Panc1 (cell line): ENCODE results near the gene MIER3. TPM values are rescaled to one million over a fixed set of nuclear protein-coding genes. Genes with fewer than 3 reads are reported as not detected.

ENCODE experiments used
- ATAC-seq: fragments of 200-7000 bp; cut with Tn5 transposase; 2 replicates; pipeline ENCODE4 v1.9.1; 2020; ENCODE audit warnings: mild to moderate bottlenecking, moderate library complexity
- BruUV-seq: library from RNA; stranded (reverse); fragments of 400-500 nt; replicated peaks from 2 replicates; lab custom pipeline; 2021; lab: Mats Ljungman, UMichigan
- CTCF ChIA-PET: fragments of 300-600 bp; sonication (Branson Sonifier 250); formaldehyde crosslinking; loops from one replicate; lab custom pipeline; 2022; ENCODE audit warnings: antibody characterized with exemption; lab: Charles Lee
- POLR2A ChIA-PET: fragments of 300-600 bp; sonication (Branson Sonifier 250); formaldehyde crosslinking; loops from one replicate; lab custom pipeline; 2022; ENCODE audit warnings: antibody characterized with exemption; lab: Charles Lee
- DNase-seq: peaks from one replicate; pipeline ENCODE4 v3.0.0-alpha.2; 2010; ENCODE audit warnings: low read depth, low spot score
- H3K27ac ChIP-seq: 2 replicates; pipeline ENCODE4 v1.5.1; 2011; ENCODE audit warnings: mild to moderate bottlenecking, low read length, inconsistent platforms
- H3K27me3 ChIP-seq: fragments of 200-500 bp; sonication (Bioruptor generic); 2 replicates; pipeline ENCODE4 v1.6.0; 2014; ENCODE audit warnings: low read length, inconsistent platforms; ENCODE audit not compliant: control insufficient read depth, insufficient read depth
- H3K36me3 ChIP-seq: fragments of 200-500 bp; sonication (Bioruptor generic); 2 replicates; pipeline ENCODE4 v1.5.1; 2014; ENCODE audit warnings: inconsistent platforms, mild to moderate bottlenecking, low read length, moderate library complexity; ENCODE audit not compliant: control insufficient read depth, insufficient read depth
- H3K4me1 ChIP-seq: 2 replicates; pipeline ENCODE4 v1.5.1; 2011; ENCODE audit warnings: inconsistent platforms, mild to moderate bottlenecking, low read length, moderate library complexity; ENCODE audit not compliant: control insufficient read depth, insufficient read depth
- H3K4me3 ChIP-seq, 2 experiments: 2 replicates each; pipeline ENCODE4 v1.5.1; 2011 to 2012; ENCODE audit warnings: low read depth in 2 of 2, low read length in 2 of 2, mild to moderate bottlenecking in 2 of 2, inconsistent platforms in 1 of 2, moderate library complexity in 1 of 2
- H3K9me3 ChIP-seq: fragments of 200-500 bp; sonication (Bioruptor generic); 2 replicates; pipeline ENCODE4 v1.5.1; 2014; ENCODE audit warnings: low read depth, mild to moderate bottlenecking, inconsistent platforms, low read length, moderate library complexity; ENCODE audit not compliant: control insufficient read depth, insufficient read depth
- CTCF ChIP-seq: fragments of 450-650 bp; IDR thresholded peaks from 2 replicates; pipeline ENCODE4 v1.5.1; 2017; ENCODE audit warnings: mild to moderate bottlenecking
- POLR2AphosphoS5 ChIP-seq: IDR thresholded peaks from 2 replicates; pipeline ENCODE4 v1.6.1; 2012; ENCODE audit warnings: mild to moderate bottlenecking, low read depth, low read length, moderate library complexity
- REST ChIP-seq, 2 experiments: IDR thresholded peaks; 2 replicates each; pipeline ENCODE4 v1.6.1; 2011 to 2012; ENCODE audit warnings: low read depth in 2 of 2, control low read depth in 1 of 2, low read length in 1 of 2, mild to moderate bottlenecking in 1 of 2, moderate library complexity in 1 of 2; ENCODE audit not compliant: insufficient read depth in 1 of 2
- SIN3A ChIP-seq: IDR thresholded peaks from 2 replicates; pipeline ENCODE4 v1.6.1; 2012; ENCODE audit warnings: low read depth, mild to moderate bottlenecking, low read length, moderate library complexity, borderline replicate concordance; ENCODE audit not compliant: insufficient read depth
- TCF7L2 ChIP-seq: IDR thresholded peaks from 2 replicates; pipeline ENCODE4 v1.6.1; 2011; ENCODE audit warnings: mild to moderate bottlenecking, low read depth, low read length, inconsistent platforms
- in situ Hi-C: cut with HindIII; loops from 2 replicates; pipeline ENCODE4 v1.10.0; 2016; ENCODE audit warnings: low sequenced_read_pairs, low pct_unique_long_range_greater_than_20kb
- intact Hi-C: fragments of 100-400 bp; cut with micrococcal nuclease; formaldehyde crosslinking; loops from one replicate; pipeline ENCODE4 v1.10.0; 2022; ENCODE audit not compliant: unreplicated experiment
- total RNA-seq: library from RNA; stranded (reverse); gene quantifications from one replicate; pipeline ENCODE4 v1.2.1, GENCODE V29; 2021; ENCODE audit not compliant: unreplicated experiment

Gene MIER3
- total RNA-seq, 1 experiment from 2014 or later: 29.7 TPM

DNA sequence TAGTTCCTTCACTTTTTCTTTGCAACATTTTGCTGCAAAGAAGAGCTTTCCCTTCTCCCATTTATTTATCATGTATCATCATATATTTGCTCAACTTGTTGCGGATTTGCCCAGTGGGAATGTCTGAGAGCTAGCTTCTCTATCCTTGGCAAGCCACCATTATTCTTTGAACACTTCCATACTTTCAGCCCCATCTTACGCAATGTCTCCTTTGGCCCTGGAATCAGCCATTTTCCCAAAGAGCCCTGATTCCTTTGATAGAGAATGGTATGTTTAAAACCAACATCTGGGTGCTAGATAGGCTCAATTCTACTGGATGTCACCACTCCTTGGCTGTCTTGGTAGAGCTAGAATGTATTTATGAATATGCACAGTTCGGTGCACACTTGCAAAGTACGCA lies 55.2 kb downstream of the MIER3 start:
- no peaks in the 10 kb centered on the region for H3K9me3 ChIP-seq
- ATAC-seq: no peak
- POLR2A ChIA-PET: no interaction called here
- H3K4me3 ChIP-seq: no peak overlapping the region
- no peak for TF ChIP-seq TCF7L2
- TF ChIP-seq CTCF: no peak
- TF ChIP-seq REST (IDR thresholded peaks at IDR 0.05; ENCODE audit: insufficient read depth in 1 of 2, low read depth in 2 of 2, low read length in 1 of 2): no peak
- no peak for TF ChIP-seq POLR2AphosphoS5
- no peak for TF ChIP-seq SIN3A
- H3K36me3 ChIP-seq: no peaks in the 10 kb centered on the region
- CTCF ChIA-PET: no interaction called here
- in situ Hi-C loops (no loop called here), intact Hi-C loops (no loop called here)
- H3K27ac ChIP-seq: no peak overlapping the region
- H3K4me1 ChIP-seq: no peaks in the 10 kb centered on the region
- H3K27me3 ChIP-seq: no peaks in the 10 kb centered on the region
- BruUV-seq: no TSS peak
- DNase-seq: no peak

GRCh38 chr5:56893251-56893951 lies 58.5 kb downstream of the MIER3 start:
- BruUV-seq: no TSS peak
- H3K27me3 ChIP-seq: no peaks in the 10 kb centered on the region
- no peak for DNase-seq
- ChIA-PET POLR2A (no interaction called here), CTCF (no interaction called here)
- no peaks in the 10 kb centered on the region for H3K9me3 ChIP-seq
- TF ChIP-seq SIN3A: no peak
- no peak for TF ChIP-seq CTCF
- no peak for TF ChIP-seq REST (IDR thresholded peaks at IDR 0.05; ENCODE audit: insufficient read depth in 1 of 2, low read depth in 2 of 2, low read length in 1 of 2)
- TF ChIP-seq TCF7L2: no peak
- TF ChIP-seq POLR2AphosphoS5: no peak
- intact Hi-C loops (no loop called here), in situ Hi-C loops (no loop called here)
- H3K36me3 ChIP-seq: no peaks in the 10 kb centered on the region
- no peak for ATAC-seq
- no peak overlapping the region for H3K4me3 ChIP-seq
- H3K4me1 ChIP-seq: no peaks in the 10 kb centered on the region
- no peak overlapping the region for H3K27ac ChIP-seq
